Uterus (tissue), 4 donors: ENCODE data around the gene TAX1BP1. TPM values are rescaled to one million over a fixed set of nuclear protein-coding genes. Genes with fewer than 3 reads are reported as not detected.

Source experiments
- DNase-seq, 2 donors: peaks; one replicate each; pipeline ENCODE4 v3.0.0-alpha.2; 2019 to 2020
- H3K27ac ChIP-seq, 2 donors: fragments of 200-600 bp; sonication (generic); 1 replicate in 1 of 2; 2 replicates in 1 of 2; pipeline ENCODE4 v1.5.1; 2016 to 2018
- H3K27me3 ChIP-seq, 2 donors: fragments of 200-600 bp; sonication (generic); one replicate each; pipeline ENCODE4 v1.5.1; 2018 to 2019; ENCODE audit warnings: control low read depth in 1 of 2
- H3K36me3 ChIP-seq, 2 donors: fragments of 200-600 bp; sonication (generic); one replicate each; pipeline ENCODE4 v1.5.1; 2019; ENCODE audit warnings: control low read depth in 1 of 2
- H3K4me1 ChIP-seq, 2 donors: fragments of 200-600 bp; sonication (generic); one replicate each; pipeline ENCODE4 v1.5.1; 2018 to 2019; ENCODE audit warnings: control low read depth in 1 of 2
- H3K4me3 ChIP-seq, 2 donors: fragments of 200-600 bp; sonication (generic); 1 replicate in 1 of 2; 2 replicates in 1 of 2; pipeline ENCODE4 v1.5.1; 2018 to 2019; ENCODE audit warnings: mild to moderate bottlenecking in 1 of 2
- H3K9me3 ChIP-seq, 2 donors: fragments of 200-600 bp; sonication (generic); one replicate each; pipeline ENCODE4 v1.5.1; 2019; ENCODE audit warnings: control low read depth in 1 of 2
- CTCF ChIP-seq, 4 experiments: fragments of 200-600 bp in 2 of 4; fragments of 450-650 bp in 2 of 4; sonication (generic) in 2 of 4; IDR thresholded peaks; one replicate each; pipeline ENCODE4 v1.5.1; 2016 to 2019; ENCODE audit warnings: antibody characterized with exemption in 4 of 4, mild to moderate bottlenecking in 2 of 4, moderate library complexity in 1 of 4
- POLR2A ChIP-seq, 2 donors: fragments of 450-650 bp; IDR thresholded peaks; one replicate each; pipeline ENCODE4 v1.6.1; 2016; ENCODE audit warnings: antibody characterized with exemption in 2 of 2, mild to moderate bottlenecking in 1 of 2, moderate library complexity in 1 of 2
- intact Hi-C: fragments of 100-400 bp; cut with DNase I; formaldehyde crosslinking; loops from one replicate; pipeline ENCODE4 v1.15.1; 2023; ENCODE audit warnings: low total_unique reads
- total RNA-seq, 4 donors: library from RNA; depleted of rRNA in 3 of 4; stranded (reverse); fragments of >200 nt in 3 of 4; gene quantifications; one replicate each; pipeline versions ENCODE4 v1.1.0 to v1.2.4, GENCODE V29; 2014 to 2023
- donor health status: DM: yes; HTN: yes; CAD: no.

The TAX1BP1 gene
- total RNA-seq, 4 donors from 2014 or later = 46.4 to 121 (median 77.3) TPM

GRCh38 chr7:27708485-27708884, 31.5 kb upstream of the TAX1BP1 start:
- no peak for DNase-seq
- H3K4me3 ChIP-seq = no peak overlapping the region
- peaks cover 0 to 2% of the 10 kb centered on the region in 2 donors for H3K4me1 ChIP-seq
- no peaks in the 10 kb centered on the region for H3K27me3 ChIP-seq
- intact Hi-C loops = no loop called here
- peak overlapping the region in 1 of 2 donors; percentile 53 for H3K27ac ChIP-seq
- H3K36me3 ChIP-seq = no peaks in the 10 kb centered on the region
- TF ChIP-seq POLR2A (IDR thresholded peaks at IDR 0.05) (no peak), CTCF (IDR thresholded peaks at IDR 0.05) (no peak)
- no peaks in the 10 kb centered on the region for H3K9me3 ChIP-seq

- TF ChIP-seq POLR2A (IDR thresholded peaks at IDR 0.05) (no peak), CTCF (IDR thresholded peaks at IDR 0.05) (no peak)
- H3K27me3 ChIP-seq = no peaks in the 10 kb centered on the region
- DNase-seq = peak in 1 of 2 donors; percentile 42
- peaks cover 0 to 2% of the 10 kb centered on the region in 2 donors for H3K4me1 ChIP-seq
- no peaks in the 10 kb centered on the region for H3K36me3 ChIP-seq
- no peaks in the 10 kb centered on the region for H3K9me3 ChIP-seq
- intact Hi-C loops = no loop called here
- H3K4me3 ChIP-seq = no peak overlapping the region
- H3K27ac ChIP-seq = peak overlapping the region; percentile 44 to 63
Observed at GRCh38 chr7:27709137-27710075, 30.6 kb upstream of the TAX1BP1 start.

- intact Hi-C loops = no loop called here
- no peaks in the 10 kb centered on the region for H3K27me3 ChIP-seq
Observed at GRCh38 chr7:27712217-27712616, 27.7 kb upstream of the TAX1BP1 start.

GRCh38 chr7:27714831-27715444, 25.0 kb upstream of the TAX1BP1 start:
- no peak for TF ChIP-seq POLR2A (IDR thresholded peaks at IDR 0.05)
- no peak for TF ChIP-seq CTCF (IDR thresholded peaks at IDR 0.05)
- Histone ChIP-seq H3K36me3 (no peaks in the 10 kb centered on the region), H3K4me3 (no peak overlapping the region), H3K27me3 (no peaks in the 10 kb centered on the region), H3K27ac (no peak overlapping the region), H3K9me3 (no peaks in the 10 kb centered on the region), H3K4me1 (no peaks in the 10 kb centered on the region)
- intact Hi-C loops = no loop called here
- DNase-seq = no peak

More at GRCh38 chr7:27712217-27712616, 27.7 kb upstream of the TAX1BP1 start:
- no peak overlapping the region for H3K4me3 ChIP-seq
- no peaks in the 10 kb centered on the region for H3K9me3 ChIP-seq
- TF ChIP-seq POLR2A (IDR thresholded peaks at IDR 0.05) (no peak), CTCF (IDR thresholded peaks at IDR 0.05) (no peak)
- H3K4me1 ChIP-seq = peaks cover 0 to 2% of the 10 kb centered on the region in 2 donors
- no peaks in the 10 kb centered on the region for H3K36me3 ChIP-seq
- H3K27ac ChIP-seq = no peak overlapping the region
- DNase-seq = no peak

- intact Hi-C loops = no loop called here
- TF ChIP-seq POLR2A (IDR thresholded peaks at IDR 0.05) (no peak), CTCF (IDR thresholded peaks at IDR 0.05) (no peak)
- H3K27ac ChIP-seq = no peak overlapping the region
- no peaks in the 10 kb centered on the region for H3K27me3 ChIP-seq
- H3K9me3 ChIP-seq = no peaks in the 10 kb centered on the region
- H3K36me3 ChIP-seq = no peaks in the 10 kb centered on the region
- H3K4me3 ChIP-seq = no peak overlapping the region
- DNase-seq = no peak
- no peaks in the 10 kb centered on the region for H3K4me1 ChIP-seq
Observed at GRCh38 chr7:27723085-27723484, 16.9 kb upstream of the TAX1BP1 start.
